Activated B cell treated with CpG ODN at 0.5 μM for 24 hours (primary cell): ENCODE results near the gene HSPB1. TPM values are rescaled to one million over a fixed set of nuclear protein-coding genes. Genes with fewer than 3 reads are reported as not detected.
A peak's percentile ranks its signal among the peaks of the same experiment; 100 is the strongest.

Source experiments
- ATAC-seq: fragments of 200-7000 bp; cut with Tn5 transposase; one replicate; pipeline ENCODE4 v1.10.0; 2021; ENCODE audit warnings: low read depth, mild to moderate bottlenecking, moderate library complexity
- CTCF ChIA-PET: fragments of 350-600 bp; sonication (Branson Sonifier 250); formaldehyde crosslinking; loops from one replicate; lab custom pipeline; 2021; ENCODE audit warnings: antibody characterized with exemption; lab: Charles Lee
- POLR2A ChIA-PET: fragments of 350-600 bp; sonication (Branson Sonifier 250); formaldehyde crosslinking; loops from one replicate; lab custom pipeline; 2021; ENCODE audit warnings: antibody characterized with exemption; lab: Charles Lee
- DNase-seq: peaks from one replicate; pipeline ENCODE4 v3.0.0; 2022
- H3K27ac Mint-ChIP-seq: one replicate; pipeline ENCODE4 v1.8.0; 2020; ENCODE audit warnings: mixed read lengths
- H3K27me3 Mint-ChIP-seq: one replicate; pipeline ENCODE4 v1.8.0; 2021; ENCODE audit warnings: mixed read lengths
- H3K36me3 Mint-ChIP-seq: one replicate; pipeline ENCODE4 v1.8.0; 2021; ENCODE audit warnings: low read depth, mixed read lengths
- H3K4me1 Mint-ChIP-seq: one replicate; pipeline ENCODE4 v1.8.0; 2021; ENCODE audit warnings: mixed read lengths
- H3K4me3 Mint-ChIP-seq: one replicate; pipeline ENCODE4 v1.8.0; 2020; ENCODE audit warnings: mild to moderate bottlenecking, mixed read lengths
- H3K9me3 Mint-ChIP-seq: one replicate; pipeline ENCODE4 v1.8.0; 2020; ENCODE audit warnings: mixed read lengths
- CTCF ChIP-seq: fragments of 200-600 bp; IDR thresholded peaks from one replicate; pipeline ENCODE4 v1.8.0; 2022; ENCODE audit warnings: antibody characterized with exemption, mild to moderate bottlenecking
- intact Hi-C: fragments of 100-400 bp; cut with micrococcal nuclease; formaldehyde crosslinking; loops from one replicate; pipeline ENCODE4 v1.15.1; 2024
- total RNA-seq: library from RNA; stranded (reverse); gene quantifications from 2 replicates; pipeline ENCODE4 v1.2.3, GENCODE V29; 2022

The HSPB1 gene
- total RNA-seq, 1 donor from 2014 or later = 65.6 TPM

GRCh38 chr7:76316984-76317781, 14.7 kb downstream of the HSPB1 start:
- intact Hi-C loops = no loop called here
- no peak for ATAC-seq
- Mint-ChIP-seq H3K9me3 (no peaks in the 10 kb centered on the region), H3K4me3 (peak overlapping the region; percentile 93), H3K27me3 (no peaks in the 10 kb centered on the region), H3K4me1 (peaks cover 24% of the 10 kb centered on the region), H3K27ac (peak overlapping the region; percentile 96), H3K36me3 (peaks cover 4% of the 10 kb centered on the region)
- ChIA-PET CTCF (interaction anchor here (0.8 to 2.0 kb wide), 5 partner anchors 22 to 141 kb away, joined by 3 to 7 read pairs (median 3); no protein-coding TSS in a partner anchor), POLR2A (interaction anchor here (0.7 to 3.7 kb wide), 8 partner anchors 10 to 269 kb away, joined by 3 to 37 read pairs (median 4); partner anchors contain the start of genes HSPB1, MDH2, STYXL1 and YWHAG)
- DNase-seq = no peak
- no peak for TF ChIP-seq CTCF

DNA sequence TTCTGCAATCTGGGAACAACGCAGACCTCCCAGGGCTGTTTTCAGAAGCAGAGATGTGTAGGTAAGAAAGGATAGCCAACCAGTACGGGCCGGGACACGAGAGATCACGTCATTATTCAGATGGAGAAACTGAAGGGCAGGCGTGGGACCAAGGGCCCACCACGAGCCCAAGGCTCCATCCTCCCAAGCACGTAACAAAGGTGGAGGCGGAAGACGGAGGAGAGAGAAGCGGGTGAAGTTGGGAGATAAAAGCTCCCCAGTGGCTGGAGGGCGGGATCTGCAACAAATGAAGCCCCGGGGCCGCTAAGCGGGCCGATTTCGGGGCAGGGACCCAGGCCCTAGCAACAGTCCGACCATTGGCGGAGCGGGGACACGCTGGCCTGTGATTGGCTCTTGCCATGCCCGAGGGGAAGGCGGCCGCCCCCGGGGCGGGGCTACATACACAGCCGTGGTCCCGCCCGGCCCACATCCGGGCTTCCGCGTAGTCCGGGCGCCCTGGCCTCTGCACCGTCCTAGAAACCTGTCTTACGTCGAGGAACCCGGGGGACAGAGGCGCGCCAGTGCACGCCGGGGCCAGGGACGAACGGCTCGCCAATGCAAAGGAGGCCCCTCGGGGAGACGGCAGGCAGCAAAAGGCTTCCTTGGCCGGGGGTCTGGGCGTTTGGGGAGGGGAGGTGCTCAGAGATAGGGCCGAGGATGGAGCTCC, 15.5 kb downstream of the HSPB1 start:
- ChIA-PET POLR2A (interaction anchor here (0.6 to 3.7 kb wide), 14 partner anchors 9 to 403 kb away, joined by 3 to 37 read pairs (median 3); partner anchors contain the start of genes HSPB1, MDH2, POR and STYXL1), CTCF (interaction anchor here (0.8 to 2.0 kb wide), 7 partner anchors 15 to 141 kb away, joined by 3 to 7 read pairs (median 3); no protein-coding TSS in a partner anchor)
- intact Hi-C loops = no loop called here
- ATAC-seq (peak; percentile 94), DNase-seq (peak; percentile 89)
- Mint-ChIP-seq H3K36me3 (peaks cover 6% of the 10 kb centered on the region), H3K9me3 (no peaks in the 10 kb centered on the region), H3K27ac (peak overlapping the region; percentile 96), H3K4me3 (peak overlapping the region; percentile 93), H3K27me3 (no peaks in the 10 kb centered on the region), H3K4me1 (peaks cover 24% of the 10 kb centered on the region)
- TF ChIP-seq CTCF = no peak

DNA sequence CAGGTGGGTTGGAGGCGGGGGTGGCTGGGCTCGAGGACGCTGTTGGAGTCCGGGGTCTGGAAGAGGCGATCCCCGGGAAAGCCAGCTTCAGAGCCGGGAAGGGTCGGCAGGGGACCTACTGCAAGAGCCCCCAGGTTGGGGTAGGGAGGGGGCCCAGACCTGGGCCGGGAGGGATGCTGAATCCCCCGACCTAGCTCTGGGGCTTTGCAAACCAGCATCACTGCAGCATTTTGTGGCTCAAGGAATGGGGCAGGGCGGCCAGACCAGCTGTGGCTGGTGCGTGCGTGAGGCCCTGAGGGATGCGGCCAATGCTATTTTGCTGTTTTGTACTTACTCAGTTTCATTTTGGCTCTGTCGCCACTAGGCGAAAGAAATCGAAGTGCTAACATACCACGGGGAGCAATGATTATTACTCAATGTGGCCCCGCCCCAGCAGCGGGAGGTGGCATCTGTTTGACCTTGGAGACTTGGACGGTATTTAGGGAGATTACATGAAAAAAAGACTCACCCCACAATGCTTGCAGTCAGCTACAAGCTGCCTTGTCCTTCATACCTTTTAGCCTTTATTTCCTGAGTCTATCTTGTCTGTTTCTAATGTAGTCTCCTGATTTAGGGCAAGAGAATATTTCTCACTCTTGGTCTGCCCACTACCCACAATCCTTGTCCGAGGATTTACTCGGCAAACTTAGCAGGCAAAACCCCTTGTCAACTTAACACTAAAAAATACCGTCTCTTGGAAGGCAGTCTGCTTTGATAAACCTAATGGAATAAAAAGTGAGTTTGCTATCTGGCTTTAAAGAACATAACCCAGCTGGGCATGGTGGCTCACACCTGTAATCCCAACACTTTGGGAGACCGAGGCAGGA, 16.2 kb downstream of the HSPB1 start:
- DNase-seq (no peak), ATAC-seq (peak; percentile 26)
- no peak for TF ChIP-seq CTCF
- Mint-ChIP-seq H3K9me3 (no peaks in the 10 kb centered on the region), H3K27ac (peak overlapping the region; percentile 96), H3K4me1 (peaks cover 24% of the 10 kb centered on the region), H3K4me3 (peak overlapping the region; percentile 93), H3K27me3 (no peaks in the 10 kb centered on the region), H3K36me3 (peaks cover 7% of the 10 kb centered on the region)
- intact Hi-C loops = no loop called here
- ChIA-PET CTCF (interaction anchor here (0.8 to 2.0 kb wide), 6 partner anchors 15 to 142 kb away, joined by 3 to 7 read pairs (median 4); no protein-coding TSS in a partner anchor), POLR2A (interaction anchor here (0.6 to 3.7 kb wide), 11 partner anchors 9 to 404 kb away, joined by 3 to 37 read pairs (median 4); partner anchors contain the start of genes HSPB1, MDH2, POR and STYXL1)

GRCh38 chr7:76325092-76325491, 22.6 kb downstream of the HSPB1 start:
- TF ChIP-seq CTCF = no peak
- Mint-ChIP-seq H3K36me3 (peaks cover 44% of the 10 kb centered on the region), H3K4me3 (no peak overlapping the region), H3K4me1 (peaks cover 11% of the 10 kb centered on the region), H3K27ac (no peak overlapping the region), H3K9me3 (no peaks in the 10 kb centered on the region), H3K27me3 (no peaks in the 10 kb centered on the region)
- POLR2A ChIA-PET = no interaction called here
- DNase-seq (no peak), ATAC-seq (no peak)
- CTCF ChIA-PET = interaction anchor here (1.4 kb wide), 1 partner anchor 11 kb away, joined by 3 read pairs; no protein-coding TSS in a partner anchor
- intact Hi-C loops = no loop called here
